OCI-M2 (cell line): ENCODE data around the gene CST4.
"Not testable (repeated sequence)": the region's sequence is repeated elsewhere in the genome, so short reads cannot be mapped to it uniquely, and the experiment has no call there.

ENCODE experiments used
- DNase-seq: peaks from one replicate; lab custom pipeline; 2025; ENCODE audit not compliant: unreplicated experiment; lab: John Stamatoyannopoulos, UW

CST4 gene, protein sequence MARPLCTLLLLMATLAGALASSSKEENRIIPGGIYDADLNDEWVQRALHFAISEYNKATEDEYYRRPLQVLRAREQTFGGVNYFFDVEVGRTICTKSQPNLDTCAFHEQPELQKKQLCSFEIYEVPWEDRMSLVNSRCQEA

DNA sequence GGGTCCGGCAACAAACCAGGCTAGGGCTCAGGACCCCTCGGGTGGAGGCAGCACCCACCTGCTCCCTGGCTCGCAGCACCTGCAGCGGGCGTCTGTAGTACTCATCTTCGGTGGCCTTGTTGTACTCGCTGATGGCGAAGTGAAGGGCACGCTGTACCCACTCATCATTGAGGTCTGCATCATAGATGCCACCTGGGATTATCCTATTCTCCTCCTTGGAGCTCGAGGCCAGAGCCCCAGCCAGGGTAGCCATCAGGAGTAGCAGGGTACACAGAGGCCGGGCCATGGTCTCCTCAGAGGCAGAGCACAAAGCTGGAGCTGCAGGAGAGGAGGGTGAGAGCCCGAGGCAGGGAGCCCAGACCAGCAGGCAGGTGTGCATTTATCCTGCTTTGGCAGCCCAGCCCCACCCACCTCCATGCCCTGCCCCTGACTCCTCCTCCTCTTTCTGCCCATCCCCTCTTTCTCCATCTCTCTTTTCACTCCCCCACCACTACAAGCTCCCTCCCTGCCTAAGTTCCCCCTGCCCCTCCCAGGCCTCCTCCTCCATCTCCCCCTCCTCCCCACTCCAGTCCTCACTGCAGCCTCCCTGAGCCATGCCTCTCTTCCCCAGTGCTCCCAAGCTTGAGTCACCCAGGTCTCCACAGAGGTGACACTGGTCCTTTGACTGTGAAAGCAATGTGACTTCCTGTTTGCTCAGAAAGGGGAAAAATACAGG, at the start of gene CST4:
Gene CST4 (minus strand): TSS at position 355 of the 715 bp plus-strand sequence. CDS start 69 bp downstream, at position 286.
- DNase-seq = not testable (repeated sequence)

DNA sequence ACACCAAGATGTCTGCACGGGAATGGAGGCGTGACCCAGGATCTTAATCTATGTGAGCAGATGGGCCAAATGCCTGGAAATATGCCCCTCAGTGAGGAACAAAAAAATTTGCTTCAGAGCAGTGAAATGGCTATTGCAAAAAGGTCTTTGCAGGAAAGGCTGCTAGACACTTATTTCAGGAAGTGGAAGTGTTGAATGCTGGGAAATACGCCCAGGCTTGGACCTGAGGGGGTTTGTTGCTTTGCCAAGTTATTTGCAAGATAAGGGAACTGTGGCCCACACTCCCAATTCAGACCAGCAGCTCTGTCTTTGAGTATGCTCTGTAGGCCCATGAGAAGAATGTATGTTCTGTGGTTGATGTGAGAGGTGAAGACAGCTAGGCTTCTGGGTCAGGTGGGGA, 46.6 kb upstream of the CST4 start:
- not testable (repeated sequence) for DNase-seq

DNA sequence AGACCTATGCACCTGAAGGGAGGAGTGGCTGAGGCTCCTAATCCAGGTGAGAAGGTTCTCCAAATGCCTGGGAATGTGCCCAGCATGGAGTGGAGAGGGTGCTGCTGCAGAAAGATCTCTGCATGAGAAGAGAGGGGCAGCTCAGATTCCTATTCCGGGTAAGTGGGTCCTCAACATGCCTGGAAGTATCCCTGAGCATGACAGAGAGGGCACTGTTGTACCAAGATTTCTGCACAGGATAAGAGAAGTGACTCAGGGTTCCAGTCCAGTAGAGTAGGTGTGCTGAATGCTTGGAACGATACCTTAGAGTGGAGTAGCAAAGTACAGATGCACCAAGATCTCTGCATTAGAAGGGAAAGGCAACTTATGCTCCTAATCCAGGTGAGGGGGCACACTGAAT, 46.1 kb upstream of the CST4 start:
- DNase-seq = not testable (repeated sequence)

DNA sequence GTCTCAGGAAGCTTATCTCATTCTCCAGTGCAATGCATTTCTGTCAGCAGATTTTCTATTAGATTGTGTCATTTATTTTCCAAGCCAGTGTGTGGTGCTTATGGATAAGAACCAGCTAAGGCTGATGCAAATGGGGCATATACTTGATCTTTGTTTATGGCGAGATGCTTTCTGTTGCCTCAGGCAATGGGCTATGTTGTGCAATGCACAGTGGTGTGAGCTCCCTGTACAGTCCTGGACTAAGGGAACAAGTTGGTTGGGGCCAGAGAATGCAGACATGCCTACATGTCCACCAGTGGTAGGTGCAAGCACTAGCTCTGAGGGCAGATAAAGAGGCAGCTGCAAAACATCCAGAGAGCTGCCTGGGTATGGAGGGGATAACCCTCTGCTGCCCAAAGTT, 45.6 kb upstream of the CST4 start:
- not testable (repeated sequence) for DNase-seq

DNA sequence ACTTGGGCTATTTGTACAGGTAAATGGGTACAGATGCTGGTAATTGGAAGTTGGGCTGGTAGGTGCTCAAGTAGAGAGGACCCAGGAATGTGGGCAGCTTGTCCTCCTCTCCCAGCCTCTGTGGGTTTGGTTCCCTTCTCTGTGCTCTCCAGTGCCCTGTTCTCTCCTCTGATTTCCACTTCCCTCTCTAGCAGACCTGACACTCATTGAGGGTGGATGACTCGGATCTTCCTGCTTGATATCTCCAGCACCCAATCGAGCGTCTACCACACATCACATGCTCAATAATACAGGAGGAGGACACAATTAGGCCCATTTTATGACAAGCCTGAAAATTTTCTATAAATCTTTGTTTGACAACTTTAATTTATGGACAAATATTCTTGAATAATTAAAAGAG, 38.2 kb upstream of the CST4 start:
- no peak for DNase-seq

DNA sequence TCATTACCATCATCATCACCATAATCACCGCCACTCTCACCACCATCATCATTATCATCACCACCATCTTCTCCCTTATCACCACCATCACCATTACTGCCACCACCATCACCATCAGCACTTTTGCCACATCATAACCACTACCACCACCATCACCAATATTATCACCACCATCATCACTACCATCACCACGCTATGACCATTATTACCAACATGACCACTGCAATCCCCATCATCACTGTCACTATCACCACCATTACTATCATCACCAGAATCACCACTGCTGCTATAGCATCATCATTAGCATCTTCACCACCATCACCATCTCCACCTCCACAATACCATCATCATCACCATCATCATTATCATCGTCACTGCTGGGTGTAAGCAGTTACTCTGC, 36.3 kb upstream of the CST4 start:
- no peak for DNase-seq

DNA sequence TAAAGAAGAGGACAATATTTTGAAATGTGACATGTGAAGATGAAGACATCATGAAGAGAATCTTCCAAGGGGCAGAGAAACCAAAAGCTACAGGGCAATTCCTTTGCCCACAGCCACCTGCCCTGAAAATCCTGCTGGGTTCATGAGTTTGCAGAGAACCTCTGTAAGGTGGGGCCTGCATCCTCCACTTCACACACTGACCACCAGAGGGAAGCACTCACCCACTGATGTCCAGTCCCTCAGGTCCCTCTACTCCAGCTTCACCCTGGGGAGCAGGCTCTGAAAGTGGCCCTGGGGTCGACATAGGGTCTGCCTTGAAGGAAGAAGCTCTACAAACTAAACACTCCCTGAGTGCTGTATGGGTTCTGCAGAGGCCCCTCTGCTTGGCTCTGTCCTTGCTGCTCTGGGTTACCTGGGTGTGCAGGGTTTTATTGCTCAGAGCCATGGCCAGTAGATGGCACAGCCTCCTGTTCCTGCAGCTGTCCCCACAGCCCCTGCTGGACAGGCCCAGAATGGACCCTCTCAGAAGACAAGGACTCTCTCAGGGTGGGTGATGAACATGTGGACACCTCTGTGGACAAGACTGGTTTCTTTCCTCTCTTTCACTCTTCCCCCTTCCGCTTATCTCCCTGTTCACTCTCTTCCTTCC, 34.9 kb upstream of the CST4 start:
- not testable (repeated sequence) for DNase-seq

DNA sequence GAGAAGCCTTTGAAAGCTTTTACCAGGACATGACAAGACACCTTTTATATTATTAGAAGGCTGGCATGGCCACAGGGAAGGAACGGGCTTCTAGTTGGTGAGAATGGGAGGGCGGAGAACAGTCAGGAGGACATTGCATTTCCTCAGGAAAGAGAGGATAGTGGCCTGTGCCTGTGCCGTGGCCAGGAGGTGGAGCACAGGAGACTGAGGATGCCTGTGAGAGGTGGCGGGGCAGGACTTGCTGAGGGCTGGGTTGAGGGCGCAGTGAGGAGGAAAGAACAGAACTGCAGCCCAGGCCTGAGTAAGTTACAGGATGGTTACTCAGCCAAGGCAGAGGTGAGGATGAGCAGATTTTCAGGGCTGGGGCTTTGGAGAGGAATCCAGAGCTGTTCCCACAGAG, 34.0 kb upstream of the CST4 start:
- DNase-seq = not testable (repeated sequence)

DNA sequence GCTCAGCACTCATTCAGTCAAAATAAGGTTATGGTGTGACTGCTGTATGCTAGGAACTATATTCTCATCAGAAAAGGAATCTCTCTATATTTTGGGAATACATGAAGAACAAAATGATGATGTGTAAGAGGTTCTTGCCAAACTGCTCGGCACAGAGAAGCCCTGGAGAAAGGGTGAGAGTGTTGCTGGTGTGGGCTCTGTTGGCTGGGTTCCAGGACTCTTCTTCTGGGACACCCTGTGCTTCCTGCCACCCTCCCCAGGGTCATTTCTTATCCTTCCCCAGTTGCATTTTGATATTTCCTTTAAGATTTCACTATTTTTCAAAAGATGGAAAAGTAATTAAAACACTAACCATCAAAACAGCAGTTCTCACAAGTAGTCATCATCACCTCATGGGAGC, 33.1 kb upstream of the CST4 start:
- no peak for DNase-seq

DNA sequence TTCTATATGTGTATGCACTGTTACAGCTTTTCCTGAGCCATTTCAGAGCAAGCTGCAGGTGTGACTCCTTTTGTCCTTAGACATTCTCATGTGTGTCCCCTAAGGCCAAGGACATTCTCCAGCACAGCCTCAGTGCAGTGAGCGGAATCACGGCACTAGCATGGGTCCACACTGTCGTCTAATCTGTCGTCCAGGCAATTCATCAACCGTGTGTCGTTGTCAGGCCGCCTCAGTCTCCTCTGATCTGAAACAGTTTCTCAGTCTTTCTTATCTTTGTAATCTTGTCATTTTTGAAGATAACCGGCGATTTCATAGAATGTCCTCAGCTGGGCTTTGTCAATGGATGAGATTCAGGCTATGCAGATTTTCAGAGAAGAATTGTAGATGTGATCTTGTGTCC, 30.5 kb upstream of the CST4 start:
- DNase-seq = not testable (repeated sequence)

DNA sequence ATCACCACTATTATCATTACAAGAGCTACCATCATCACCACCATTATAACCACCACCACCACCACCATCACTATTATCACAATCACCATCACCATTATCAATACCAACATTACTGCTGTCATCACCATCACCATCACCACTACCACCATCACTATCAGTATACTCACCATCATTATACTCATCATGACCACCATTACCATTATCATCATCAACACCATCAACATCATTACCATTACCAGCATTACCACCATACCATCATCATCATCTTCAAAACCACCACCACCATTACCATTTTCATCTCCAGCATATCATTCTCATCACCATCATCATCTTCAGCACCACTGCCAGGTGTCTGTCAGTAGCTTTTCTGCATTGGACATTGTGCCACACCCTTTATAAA, 22.9 kb upstream of the CST4 start:
- DNase-seq = not testable (repeated sequence)

DNA sequence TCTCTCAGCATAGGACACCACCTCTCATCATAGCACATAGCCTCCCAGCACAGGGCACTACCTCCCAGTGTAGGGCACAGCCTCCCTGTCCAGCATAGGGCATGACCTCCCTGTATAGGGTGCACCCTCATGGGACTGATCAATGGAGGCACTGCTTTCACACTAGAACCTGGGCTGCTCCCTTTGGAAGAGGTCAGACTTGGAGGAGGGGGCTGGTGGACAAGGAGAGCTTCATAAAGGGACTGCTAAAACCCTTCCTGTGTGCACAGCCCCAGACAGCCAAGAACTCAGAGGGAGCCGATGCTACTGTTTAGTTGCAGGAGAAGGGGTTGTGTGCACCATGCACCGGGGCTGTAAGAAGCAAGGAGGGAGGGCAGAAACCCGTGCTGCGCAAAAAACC, 21.9 kb upstream of the CST4 start:
- no peak for DNase-seq

DNA sequence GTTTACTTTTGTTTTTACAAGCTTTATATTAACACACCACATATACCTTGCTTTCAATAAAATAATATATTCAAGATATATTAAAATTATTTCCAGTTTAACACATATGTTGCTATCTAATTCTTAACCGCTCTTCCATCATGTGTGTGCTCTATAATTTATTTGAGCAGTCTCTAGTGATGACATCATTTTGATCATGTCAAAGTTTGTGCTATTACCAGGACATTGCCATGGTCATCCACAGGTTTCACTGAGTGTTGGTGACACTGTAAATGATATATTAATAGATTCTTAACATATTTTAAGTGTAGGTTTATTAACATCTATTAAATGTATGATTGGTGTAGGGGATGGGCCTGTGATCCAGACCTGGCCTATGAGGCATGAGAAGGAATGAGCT, 17.1 kb upstream of the CST4 start:
- DNase-seq = no peak

DNA sequence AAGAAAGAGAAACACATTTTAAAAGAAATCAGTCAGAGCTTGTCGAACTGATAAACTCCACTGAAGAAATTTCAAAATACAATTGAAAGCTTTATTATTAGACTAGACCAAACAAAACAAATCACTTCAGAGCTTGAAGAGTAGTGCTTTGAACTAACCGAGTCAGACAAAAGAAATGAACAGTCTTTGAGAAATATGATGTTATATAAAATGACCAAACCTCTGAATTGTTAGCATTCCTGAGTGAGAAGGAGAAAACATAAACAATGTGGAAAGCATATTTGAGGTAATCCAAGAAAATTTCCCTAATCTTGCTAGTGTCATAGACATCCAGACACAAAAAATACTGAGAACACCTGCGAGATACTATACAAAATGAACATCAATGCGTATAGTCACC, 13.2 kb upstream of the CST4 start:
- no peak for DNase-seq

DNA sequence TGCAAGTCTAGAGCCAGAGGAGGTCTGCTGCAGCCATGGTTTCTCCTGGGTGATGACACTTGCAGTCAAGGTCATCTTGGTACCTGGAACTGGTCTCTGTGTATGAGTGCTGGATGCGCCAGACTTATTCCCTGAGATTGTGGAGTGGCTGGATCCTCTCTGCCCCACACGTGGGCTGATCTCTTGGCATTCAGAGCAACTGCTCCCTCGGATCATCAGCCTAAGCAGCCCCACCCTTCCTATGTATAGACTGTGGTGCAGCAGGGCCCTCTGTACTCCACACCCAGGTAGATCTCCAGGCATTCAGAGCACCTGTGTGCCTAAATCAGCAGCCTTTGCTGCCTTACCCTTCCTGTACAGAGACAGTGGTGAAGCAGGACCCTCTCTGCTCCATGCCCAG, 12.1 kb upstream of the CST4 start:
- no peak for DNase-seq

DNA sequence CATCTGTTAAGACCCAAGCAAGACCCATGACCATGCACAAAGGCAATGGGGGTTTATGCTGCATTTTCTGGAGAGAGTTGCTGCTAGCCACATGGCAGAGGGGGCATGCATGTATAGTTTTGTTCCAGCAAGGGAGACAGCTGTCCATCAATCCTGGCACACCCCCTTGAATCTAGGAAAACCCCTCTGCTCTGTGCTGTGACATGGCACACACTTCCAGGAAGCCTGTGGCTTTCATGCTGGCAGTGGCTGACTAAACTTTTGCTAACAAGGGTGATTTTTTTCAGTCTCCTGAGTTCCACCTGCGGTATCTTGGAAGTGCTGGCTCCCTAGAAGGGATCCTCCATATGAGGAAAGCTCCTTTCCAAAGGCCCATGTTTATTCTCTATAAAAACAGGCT, 9.1 kb upstream of the CST4 start:
- no peak for DNase-seq

DNA sequence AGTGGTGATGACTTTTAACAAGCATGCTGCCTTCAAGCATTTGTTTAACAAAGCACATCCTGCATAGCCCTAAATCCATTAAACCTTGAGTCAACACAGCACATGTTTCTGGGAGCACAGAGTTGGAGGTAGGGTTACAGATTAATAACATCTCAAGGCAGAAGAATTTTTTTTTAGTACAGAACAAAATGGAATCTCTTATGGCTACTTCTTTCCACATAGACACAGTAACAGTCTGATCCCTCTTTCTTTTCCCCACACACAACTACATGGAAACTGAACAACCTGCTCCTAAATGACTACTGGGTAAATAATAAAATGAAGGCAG, 6.2 kb upstream of the CST4 start:
- not testable (repeated sequence) for DNase-seq

DNA sequence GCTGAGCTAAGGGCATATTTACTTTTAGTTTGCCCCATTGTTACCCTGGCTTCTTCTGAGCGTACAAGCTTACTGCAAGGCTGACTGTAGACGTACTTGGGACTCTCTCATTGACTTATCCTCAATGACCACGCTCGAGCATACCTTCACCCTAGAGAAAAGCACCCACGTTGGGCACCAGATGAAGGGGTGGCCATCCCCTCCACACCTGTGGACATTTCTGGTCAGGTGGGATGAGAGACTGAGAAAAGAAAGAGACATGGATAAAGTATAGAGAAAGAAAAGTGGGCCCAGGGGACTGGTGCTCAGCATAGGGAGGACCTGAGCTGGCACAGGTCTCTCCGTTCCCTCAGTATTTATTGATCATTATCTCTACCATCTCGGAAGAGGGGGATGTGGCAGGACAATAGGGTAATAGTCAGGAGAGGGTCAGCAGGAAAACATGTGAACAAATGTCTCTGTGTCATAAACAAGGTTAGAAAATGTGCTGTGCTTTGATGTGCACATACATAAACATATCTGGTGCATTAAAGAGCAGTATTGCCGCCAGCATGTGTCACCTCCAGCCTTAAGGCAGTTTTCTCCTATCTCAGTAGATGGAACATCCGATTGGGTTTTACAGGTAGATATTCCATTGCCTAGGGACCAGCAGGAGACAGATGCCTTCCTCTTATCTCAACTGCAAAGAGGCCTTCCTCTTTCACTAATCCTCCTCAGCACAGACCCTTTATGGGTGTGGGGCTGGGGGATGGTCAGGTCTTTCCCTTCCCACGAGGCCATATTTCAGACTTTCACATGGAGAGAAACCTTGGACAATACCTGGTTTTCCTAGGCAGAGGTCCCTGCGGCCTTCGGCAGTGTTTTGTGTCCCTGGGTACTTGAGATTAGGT, 5.6 kb upstream of the CST4 start:
- not testable (repeated sequence) for DNase-seq

DNA sequence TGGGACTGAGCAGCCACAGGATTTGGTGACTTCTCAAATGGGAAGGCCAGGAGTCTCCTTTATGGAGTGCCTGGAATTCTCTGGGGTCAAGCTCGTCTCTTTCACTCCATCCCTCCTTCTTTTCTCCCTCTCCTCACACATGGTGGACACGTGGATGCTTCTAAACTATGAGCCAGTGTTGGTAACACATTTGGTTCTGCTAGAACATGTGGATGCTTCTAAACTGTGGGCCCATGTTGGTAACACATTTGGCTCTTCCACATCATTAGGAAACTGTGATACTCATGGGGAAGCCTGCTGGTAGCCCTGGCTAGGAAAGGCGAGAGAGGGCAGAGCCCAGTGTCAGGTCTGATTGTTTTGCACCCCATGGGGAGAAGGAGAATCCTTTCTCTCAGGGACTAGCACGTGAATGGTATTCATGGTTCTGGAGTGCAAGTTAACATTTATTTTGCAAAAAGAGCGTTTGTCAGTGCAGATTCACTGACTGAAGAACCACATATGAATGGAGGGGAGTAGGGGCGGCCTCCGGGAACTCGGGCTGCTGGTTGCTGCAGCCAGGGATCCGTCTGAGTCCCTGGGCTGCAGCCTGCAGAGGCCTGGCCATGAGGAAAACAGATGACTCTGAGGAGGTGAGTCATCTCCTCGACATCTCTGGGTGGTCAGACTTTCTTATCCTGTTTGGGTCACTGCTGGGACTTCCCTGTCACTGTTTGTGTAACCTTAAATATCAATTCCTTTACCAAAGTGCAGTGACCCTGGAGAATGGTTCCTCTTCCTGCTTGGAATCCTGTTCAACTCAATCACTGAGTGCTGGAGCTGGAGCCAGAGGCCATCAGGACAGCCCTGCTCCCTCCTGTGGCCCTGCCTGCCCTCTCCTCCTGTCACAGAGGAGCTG, 4.1 kb upstream of the CST4 start:
- not testable (repeated sequence) for DNase-seq

DNA sequence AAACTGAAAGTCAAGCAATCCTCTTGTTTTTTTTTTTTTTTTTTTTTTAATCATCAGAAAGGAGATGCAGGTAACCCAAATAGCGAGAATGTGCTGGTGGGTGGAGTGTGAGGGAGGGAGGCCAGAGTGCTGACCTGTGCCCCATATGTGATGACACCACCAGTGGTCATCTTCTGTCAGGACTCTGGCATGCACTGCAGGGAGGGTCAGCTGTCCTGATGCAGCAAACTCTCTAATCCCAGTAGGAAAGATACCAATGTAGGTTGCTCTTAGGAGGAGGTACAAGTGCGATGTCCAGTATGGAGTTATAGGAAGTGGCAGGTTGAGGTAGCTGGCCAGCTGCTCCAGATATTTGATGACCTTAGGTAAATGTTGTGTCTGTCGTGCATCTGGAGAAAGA, 2.8 kb upstream of the CST4 start:
- DNase-seq = no peak

DNA sequence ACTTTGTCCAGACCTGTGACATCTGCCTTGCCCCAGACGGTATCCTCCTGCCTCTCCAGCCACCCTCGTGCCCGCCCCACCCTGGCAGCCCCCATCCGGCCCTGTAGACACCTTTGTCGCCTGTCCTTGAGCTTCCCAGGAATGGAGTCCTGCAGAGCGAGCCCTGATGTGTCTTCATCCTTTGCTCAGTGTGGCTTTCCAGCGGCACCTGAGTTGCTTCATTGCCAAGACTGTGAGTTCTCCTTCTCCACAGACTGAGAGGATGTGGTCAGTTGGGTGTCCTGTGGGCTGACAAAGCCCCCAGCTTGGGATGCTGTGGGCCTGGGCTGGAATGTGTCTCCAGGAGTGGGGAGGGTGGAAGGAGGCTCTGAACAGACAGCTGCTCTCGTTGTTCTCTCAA, 1.7 kb upstream of the CST4 start:
- no peak for DNase-seq
